Stomach (tissue), 9 donors: Measurements from ENCODE around the gene CGN. TPM values are rescaled to one million over a fixed set of nuclear protein-coding genes. Genes with fewer than 3 reads are reported as not detected.
"Not testable (repeated sequence)": the region's sequence is repeated elsewhere in the genome, so short reads cannot be mapped to it uniquely, and the experiment has no call there.

Experiments
- DNase-seq, 2 donors: peaks; one replicate each; pipeline versions ENCODE4 v3.0.0 to v3.0.0-alpha.2; 2013 to 2019
- H3K27ac ChIP-seq, 5 donors: fragments of 200-600 bp in 4 of 5; sonication (generic) in 4 of 5; one replicate each; pipeline ENCODE4 v1.5.1; 2013 to 2019; ENCODE audit warnings: mild to moderate bottlenecking in 1 of 5, moderate library complexity in 1 of 5
- H3K27me3 ChIP-seq, 3 donors: fragments of 200-600 bp; sonication (generic); one replicate each; pipeline ENCODE4 v1.5.1; 2017 to 2019; ENCODE audit warnings: mixed run types in 1 of 3
- H3K36me3 ChIP-seq, 4 donors: fragments of 200-600 bp; sonication (generic); 1 replicate in 3 of 4; 2 replicates in 1 of 4; pipeline ENCODE4 v1.5.1; 2016 to 2019
- H3K4me1 ChIP-seq, 4 donors: fragments of 200-600 bp; sonication (generic); one replicate each; pipeline ENCODE4 v1.5.1; 2016 to 2019
- H3K4me3 ChIP-seq, 4 donors: fragments of 200-600 bp; sonication (generic) in 3 of 4; one replicate each; pipeline ENCODE4 v1.5.1; 2016 to 2019; ENCODE audit warnings: mild to moderate bottlenecking in 1 of 4
- H3K9me3 ChIP-seq, 4 donors: fragments of 200-600 bp; sonication (generic); one replicate each; pipeline ENCODE4 v1.5.1; 2016 to 2019
- EP300 ChIP-seq: sonication (generic); formaldehyde crosslinking; IDR thresholded peaks from one replicate; pipeline ENCODE4 v1.6.1; 2017; ENCODE audit warnings: antibody characterized with exemption
- POLR2A ChIP-seq, 4 donors: fragments of 450-650 bp; IDR thresholded peaks; one replicate each; pipeline ENCODE4 v1.6.1; 2016; ENCODE audit warnings: antibody characterized with exemption in 4 of 4, control low read depth in 2 of 4, mild to moderate bottlenecking in 1 of 4, moderate library complexity in 1 of 4
- POLR2AphosphoS5 ChIP-seq, 3 donors: sonication (generic); formaldehyde crosslinking; IDR thresholded peaks; one replicate each; pipeline ENCODE4 v1.6.1; 2016; ENCODE audit warnings: antibody characterized with exemption in 3 of 3
- WGBS, 5 donors: extraction: QIAGEN DNeasy Blood & Tissue Kit in 3 of 5; methylation state at CpG; one replicate each; pipeline versions ENCODE4 v1.1.5 to v1.1.7; 2013 to 2018; 5-methylcytosine and 5-hydroxymethylcytosine counted together
- intact Hi-C: fragments of 100-400 bp; cut with DNase I; formaldehyde crosslinking; loops from one replicate; pipeline ENCODE4 v1.15.1; 2023; ENCODE audit warnings: low total_unique reads
- polyA plus RNA-seq, 3 donors: library from polyadenylated mRNA; stranded (reverse); fragments of 200-250 nt; gene quantifications; one replicate each; pipeline ENCODE4 v1.2.3, GENCODE V29; 2013
- total RNA-seq, 5 donors: library from RNA; depleted of rRNA; stranded (reverse); fragments of >200 nt; gene quantifications; one replicate each; pipeline versions ENCODE4 v1.1.0 to v1.2.3, GENCODE V29; 2014 to 2016
- TF ChIP-seq, protein P1 (sequence below), 7 experiments: fragments of 450-650 bp in 4 of 7; fragments of 200-600 bp in 3 of 7; sonication (generic) in 3 of 7; IDR thresholded peaks; one replicate each; pipeline ENCODE4 v1.5.1; 2016 to 2019; ENCODE audit warnings: antibody characterized with exemption in 7 of 7, control low read depth in 2 of 7, mild to moderate bottlenecking in 1 of 7
- donor health status: healthy with polysubstance abuse.
- donor health status: Bipolar disorder and iron deficiency.
- donor health status: healthy.

The CGN gene
- total and polyA plus RNA-seq, 8 donors, result 14.0 to 137 (median 26.7) TPM

DNA sequence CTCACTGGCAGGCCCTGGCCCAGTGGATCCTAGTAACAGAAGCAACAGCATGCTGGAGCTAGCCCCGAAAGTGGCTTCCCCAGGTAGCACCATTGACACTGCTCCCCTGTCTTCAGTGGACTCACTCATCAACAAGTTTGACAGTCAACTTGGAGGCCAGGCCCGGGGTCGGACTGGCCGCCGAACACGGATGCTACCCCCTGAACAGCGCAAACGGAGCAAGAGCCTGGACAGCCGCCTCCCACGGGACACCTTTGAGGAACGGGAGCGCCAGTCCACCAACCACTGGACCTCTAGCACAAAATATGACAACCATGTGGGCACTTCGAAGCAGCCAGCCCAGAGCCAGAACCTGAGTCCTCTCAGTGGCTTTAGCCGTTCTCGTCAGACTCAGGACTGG, 7.7 kb downstream of the CGN start:
- TF ChIP-seq, protein P1, sequence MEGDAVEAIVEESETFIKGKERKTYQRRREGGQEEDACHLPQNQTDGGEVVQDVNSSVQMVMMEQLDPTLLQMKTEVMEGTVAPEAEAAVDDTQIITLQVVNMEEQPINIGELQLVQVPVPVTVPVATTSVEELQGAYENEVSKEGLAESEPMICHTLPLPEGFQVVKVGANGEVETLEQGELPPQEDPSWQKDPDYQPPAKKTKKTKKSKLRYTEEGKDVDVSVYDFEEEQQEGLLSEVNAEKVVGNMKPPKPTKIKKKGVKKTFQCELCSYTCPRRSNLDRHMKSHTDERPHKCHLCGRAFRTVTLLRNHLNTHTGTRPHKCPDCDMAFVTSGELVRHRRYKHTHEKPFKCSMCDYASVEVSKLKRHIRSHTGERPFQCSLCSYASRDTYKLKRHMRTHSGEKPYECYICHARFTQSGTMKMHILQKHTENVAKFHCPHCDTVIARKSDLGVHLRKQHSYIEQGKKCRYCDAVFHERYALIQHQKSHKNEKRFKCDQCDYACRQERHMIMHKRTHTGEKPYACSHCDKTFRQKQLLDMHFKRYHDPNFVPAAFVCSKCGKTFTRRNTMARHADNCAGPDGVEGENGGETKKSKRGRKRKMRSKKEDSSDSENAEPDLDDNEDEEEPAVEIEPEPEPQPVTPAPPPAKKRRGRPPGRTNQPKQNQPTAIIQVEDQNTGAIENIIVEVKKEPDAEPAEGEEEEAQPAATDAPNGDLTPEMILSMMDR (IDR thresholded peaks at IDR 0.05), result no peak
- TF ChIP-seq EP300, result no peak
- TF ChIP-seq POLR2A (IDR thresholded peaks at IDR 0.05), result no peak
- TF ChIP-seq POLR2AphosphoS5 (IDR thresholded peaks at IDR 0.05), result no peak
- intact Hi-C loops, result no loop called here
- WGBS, 5 donors, result 94 to 98% (median 96%) methylated on average over 12 to 15 of the region's 15 CpGs
- Histone ChIP-seq H3K27me3 (no peaks in the 10 kb centered on the region), H3K4me3 (no peak overlapping the region), H3K36me3 (peaks cover 0 to 48% (median 37%) of the 10 kb centered on the region in 4 donors), H3K9me3 (no peaks in the 10 kb centered on the region), H3K4me1 (peaks cover 0 to 23% (median 13%) of the 10 kb centered on the region in 4 donors), H3K27ac (no peak overlapping the region)
- no peak for DNase-seq

DNA sequence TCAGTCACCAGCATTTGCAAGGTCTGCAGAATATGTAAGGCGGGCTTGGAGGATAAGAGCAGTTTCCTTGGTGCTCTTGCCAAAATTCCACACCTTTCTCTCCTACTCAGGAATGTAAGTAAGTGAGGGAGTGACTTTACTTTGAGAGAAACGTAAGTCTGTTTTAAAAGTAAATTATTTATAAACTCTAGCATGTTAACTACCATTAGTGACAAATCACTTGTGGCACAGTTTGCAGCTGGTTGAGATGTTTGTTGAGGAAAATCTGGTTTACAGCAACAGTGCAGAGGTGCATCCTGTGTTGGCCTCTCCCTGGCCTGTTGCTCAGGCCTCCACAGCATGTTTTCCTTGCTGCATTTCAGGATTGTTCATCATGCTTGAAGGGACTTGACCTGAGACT, 8.5 kb downstream of the CGN start:
- 31 to 56% (median 43%) methylated on average over 2 of the region's 2 CpGs for WGBS, 5 donors
- intact Hi-C loops, result no loop called here
- peaks cover 0 to 20% (median 8%) of the 10 kb centered on the region in 4 donors for H3K4me1 ChIP-seq

DNA sequence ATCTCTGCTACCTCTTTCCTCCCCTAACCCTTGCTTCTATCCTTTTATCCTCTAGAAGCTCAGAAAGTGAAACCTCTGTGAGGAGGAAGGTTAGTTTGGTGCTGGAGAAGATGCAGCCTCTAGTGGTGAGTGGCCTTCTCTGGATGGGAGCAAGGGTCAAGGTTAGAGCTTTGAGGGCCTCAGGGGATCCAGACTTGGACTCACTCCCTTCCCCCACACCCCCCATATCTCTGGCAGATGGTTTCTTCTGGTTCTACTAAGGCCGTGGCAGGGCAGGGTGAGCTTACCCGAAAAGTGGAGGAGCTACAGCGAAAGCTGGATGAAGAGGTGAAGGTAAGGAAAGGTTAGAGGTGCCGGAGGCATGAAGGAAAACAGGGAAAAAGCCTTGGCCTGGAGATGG, 9.2 kb downstream of the CGN start:
- intact Hi-C loops, result no loop called here
- DNase-seq, result no peak
- no peak overlapping the region for H3K27ac ChIP-seq
- WGBS, 5 donors, result 86 to 95% (median 91%) methylated on average over 4 of the region's 4 CpGs
- no peaks in the 10 kb centered on the region for H3K9me3 ChIP-seq
- H3K36me3 ChIP-seq, result peaks cover 2 to 62% (median 51%) of the 10 kb centered on the region in 4 donors
- TF ChIP-seq POLR2AphosphoS5 (IDR thresholded peaks at IDR 0.05) (no peak), EP300 (no peak), POLR2A (IDR thresholded peaks at IDR 0.05) (no peak)
- TF ChIP-seq, protein P1 (IDR thresholded peaks at IDR 0.05), result no peak
- peaks cover 0 to 13% (median 3%) of the 10 kb centered on the region in 4 donors for H3K4me1 ChIP-seq
- H3K27me3 ChIP-seq, result no peaks in the 10 kb centered on the region
- no peak overlapping the region for H3K4me3 ChIP-seq

More for the DNA sequence above, 8.5 kb downstream of the CGN start:
- Histone ChIP-seq H3K9me3 (no peaks in the 10 kb centered on the region), H3K4me3 (no peak overlapping the region), H3K36me3 (peaks cover under 1 to 55% (median 44%) of the 10 kb centered on the region in 4 donors), H3K27ac (no peak overlapping the region), H3K27me3 (no peaks in the 10 kb centered on the region)
- TF ChIP-seq, protein P1 (IDR thresholded peaks at IDR 0.05), result no peak
- TF ChIP-seq POLR2A (IDR thresholded peaks at IDR 0.05) (no peak), POLR2AphosphoS5 (IDR thresholded peaks at IDR 0.05) (no peak), EP300 (no peak)
- DNase-seq, result no peak

DNA sequence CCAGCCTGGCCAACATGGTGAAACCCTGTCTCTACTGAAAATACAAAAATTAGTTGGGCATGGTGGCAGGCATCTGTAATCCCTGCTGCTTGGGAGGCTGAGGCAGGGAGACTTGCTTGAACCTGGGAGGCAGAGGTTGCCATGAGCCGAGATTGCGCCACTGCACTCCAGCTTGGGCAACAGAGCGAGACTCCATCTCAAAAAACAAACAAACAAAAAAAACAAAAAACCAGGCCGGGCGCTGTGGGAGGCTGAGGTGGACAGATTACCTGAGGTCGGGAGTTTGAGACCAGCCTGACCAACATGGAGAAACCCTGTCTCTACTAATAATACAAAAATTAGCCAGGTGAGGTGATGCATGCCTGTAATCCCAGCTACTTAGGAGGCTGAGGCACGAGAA, 11.2 kb downstream of the CGN start:
- H3K36me3 ChIP-seq, result peaks cover 2 to 83% (median 69%) of the 10 kb centered on the region in 4 donors
- H3K9me3 ChIP-seq, intact Hi-C loops, H3K4me3 ChIP-seq, H3K27me3 ChIP-seq, DNase-seq, H3K4me1 ChIP-seq, H3K27ac ChIP-seq: not testable (repeated sequence)
- 89 to 92% (median 90%) methylated on average over 7 of the region's 7 CpGs for WGBS, 5 donors

DNA sequence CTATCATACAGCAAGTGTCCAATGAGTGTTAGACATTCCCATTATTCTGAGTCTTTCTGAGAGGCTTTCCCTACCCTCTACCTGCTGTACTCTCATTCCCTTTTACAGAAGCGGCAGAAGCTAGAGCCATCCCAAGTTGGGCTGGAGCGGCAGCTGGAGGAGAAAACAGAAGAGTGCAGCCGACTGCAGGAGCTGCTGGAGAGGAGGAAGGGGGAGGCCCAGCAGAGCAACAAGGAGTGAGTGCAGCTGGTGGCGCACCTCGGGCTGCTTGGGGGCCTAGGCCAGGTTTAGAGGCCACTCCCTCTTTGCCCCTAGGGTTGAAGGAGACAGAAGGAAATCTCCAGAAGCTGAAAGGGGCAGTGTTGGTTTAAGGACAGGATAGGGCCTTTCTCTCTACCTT, 12.1 kb downstream of the CGN start:
- intact Hi-C loops, result no loop called here
- no peaks in the 10 kb centered on the region for H3K9me3 ChIP-seq
- peaks cover 2 to 86% (median 71%) of the 10 kb centered on the region in 4 donors for H3K36me3 ChIP-seq
- H3K27me3 ChIP-seq, result no peaks in the 10 kb centered on the region
- H3K4me1 ChIP-seq, result no peaks in the 10 kb centered on the region
- TF ChIP-seq, protein P1 (IDR thresholded peaks at IDR 0.05), result no peak
- TF ChIP-seq POLR2AphosphoS5 (IDR thresholded peaks at IDR 0.05), result no peak
- no peak for TF ChIP-seq EP300
- TF ChIP-seq POLR2A (IDR thresholded peaks at IDR 0.05), result no peak
- WGBS, 5 donors, result 71 to 82% (median 76%) methylated on average over 5 of the region's 5 CpGs
- no peak overlapping the region for H3K4me3 ChIP-seq
- DNase-seq, result no peak
- no peak overlapping the region for H3K27ac ChIP-seq
